HG02870 (cell line): ENCODE data around the gene C6orf120.

ENCODE experiments used
- ATAC-seq: cut with Tn5 transposase; IDR thresholded peaks from one replicate; pipeline ENCODE4 v1.9.1; 2021; ENCODE audit warnings: mild to moderate bottlenecking, moderate library complexity; ENCODE audit not compliant: unreplicated experiment

Gene C6orf120

DNA sequence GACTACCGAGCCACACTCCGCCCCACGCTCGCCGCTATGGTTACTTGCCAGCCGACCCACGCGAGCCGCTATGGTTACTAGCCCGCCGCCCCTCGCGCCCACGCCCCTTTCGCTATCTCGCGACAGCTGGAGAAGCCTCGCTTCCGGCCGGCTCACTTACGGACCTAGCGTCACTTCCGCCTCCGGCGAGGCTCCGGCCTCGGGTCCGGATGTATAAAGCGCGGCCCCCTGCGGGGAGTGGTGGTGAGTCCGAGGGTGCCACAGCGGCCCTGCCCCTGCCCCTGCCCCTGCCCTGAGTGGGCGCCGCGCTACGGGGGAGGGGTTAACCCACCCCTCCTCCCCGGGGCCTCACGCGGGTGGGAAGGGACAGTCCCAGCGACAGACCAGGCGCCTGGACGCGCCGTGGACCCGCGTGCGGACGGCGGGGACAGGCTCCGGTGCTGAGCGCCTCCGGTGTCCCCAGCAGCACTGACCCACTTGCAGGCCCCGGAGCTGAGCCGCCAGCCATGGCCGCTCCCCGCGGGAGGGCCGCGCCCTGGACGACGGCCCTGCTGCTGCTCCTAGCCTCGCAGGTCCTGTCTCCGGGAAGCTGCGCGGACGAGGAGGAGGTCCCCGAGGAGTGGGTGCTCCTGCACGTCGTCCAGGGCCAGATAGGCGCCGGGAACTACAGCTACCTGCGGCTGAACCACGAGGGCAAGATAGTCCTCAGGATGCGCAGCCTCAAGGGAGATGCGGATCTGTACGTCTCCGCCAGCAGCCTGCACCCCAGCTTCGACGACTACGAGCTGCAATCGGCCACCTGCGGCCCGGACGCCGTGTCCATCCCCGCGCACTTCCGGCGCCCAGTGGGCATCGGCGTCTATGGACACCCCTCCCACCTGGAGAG is at the start of gene C6orf120, which contains the start of gene WDR27:
Gene C6orf120 (plus strand): TSS at position 173 of the 886 bp plus-strand sequence. CDS start 334 bp downstream, at position 507.
Gene WDR27 (minus strand): TSS at position 76 of the 886 bp plus-strand sequence. CDS start 13,024 bp downstream, outside the sequence.
- ATAC-seq: peak; percentile 91

DNA sequence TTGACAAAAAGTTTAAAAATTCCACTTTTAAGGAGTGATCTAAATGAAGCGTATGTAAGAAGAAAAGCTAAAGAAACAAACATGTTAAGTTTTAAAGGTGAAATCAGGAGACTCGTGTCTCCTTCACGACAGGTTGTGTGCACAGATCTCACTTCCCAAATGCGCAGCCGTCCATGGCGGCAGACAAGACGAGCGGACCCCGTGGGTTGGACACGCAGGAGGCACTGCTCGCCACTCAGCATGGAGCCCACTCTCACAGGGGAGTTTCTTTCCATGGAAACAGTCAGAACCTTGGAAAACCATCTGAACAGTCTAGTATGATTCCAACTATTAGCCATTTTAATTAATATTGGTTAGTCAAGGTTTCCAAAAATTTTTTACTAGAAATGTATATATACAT is 49.0 kb upstream of the C6orf120 start:
- ATAC-seq: no peak

DNA sequence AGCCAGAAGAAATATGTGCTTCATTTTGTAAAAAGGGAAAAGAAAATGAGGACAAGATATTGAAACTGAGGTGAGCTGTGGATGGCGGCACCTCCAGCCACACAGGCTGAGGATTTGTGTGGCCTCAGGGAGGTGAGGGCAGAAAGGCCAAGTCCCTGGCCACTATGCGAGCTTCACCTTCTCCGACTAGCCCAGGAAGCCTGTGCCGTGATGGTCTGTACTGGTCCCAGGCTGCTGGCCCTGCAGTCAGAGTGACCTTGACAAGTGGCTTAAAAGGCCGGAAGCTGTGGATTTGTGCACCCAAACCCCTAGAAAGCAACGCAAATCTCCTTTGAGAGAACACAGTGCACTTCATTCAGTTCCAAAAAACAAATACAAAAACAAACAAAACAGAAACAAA is 48.2 kb upstream of the C6orf120 start:
- no peak for ATAC-seq

DNA sequence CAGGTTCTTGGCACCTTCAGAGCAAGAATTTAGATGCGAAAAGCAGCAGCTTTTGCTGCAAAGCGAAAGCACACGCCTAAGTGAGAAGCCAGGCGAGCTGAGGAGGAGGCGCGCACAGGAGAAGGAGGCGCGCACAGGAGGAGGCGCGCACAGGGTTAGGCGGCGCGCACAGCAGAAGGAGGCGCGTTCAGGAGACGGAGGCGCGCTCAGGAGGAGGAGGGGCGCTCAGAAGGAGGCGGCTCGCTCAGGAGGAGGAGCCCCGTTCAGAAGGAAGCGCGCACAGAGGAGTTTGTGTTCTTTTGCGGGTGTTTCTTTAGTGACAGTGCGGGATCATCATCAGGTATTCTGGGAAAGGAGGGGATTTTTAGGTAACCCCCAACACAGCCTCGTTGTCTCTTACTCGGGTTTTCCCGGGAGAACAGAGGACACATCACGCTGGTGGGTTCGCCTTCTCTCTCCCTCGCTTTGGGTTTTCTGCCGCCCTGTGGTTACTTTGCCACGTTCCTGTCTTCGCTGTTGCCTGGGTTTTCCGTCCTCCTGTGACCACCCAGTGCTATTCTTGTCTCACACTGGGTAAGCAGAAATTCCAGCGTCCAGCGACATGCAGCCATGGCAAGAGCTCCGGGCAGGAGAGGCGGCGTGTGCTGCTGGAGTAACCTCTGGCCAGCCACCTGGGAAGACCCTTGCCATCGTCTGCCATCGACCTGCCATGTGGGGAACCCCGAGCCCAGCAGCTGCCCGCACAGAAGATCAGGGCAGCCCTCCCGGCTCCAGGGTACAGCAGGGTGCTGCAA is 47.1 kb upstream of the C6orf120 start:
- ATAC-seq: peak; percentile 90

DNA sequence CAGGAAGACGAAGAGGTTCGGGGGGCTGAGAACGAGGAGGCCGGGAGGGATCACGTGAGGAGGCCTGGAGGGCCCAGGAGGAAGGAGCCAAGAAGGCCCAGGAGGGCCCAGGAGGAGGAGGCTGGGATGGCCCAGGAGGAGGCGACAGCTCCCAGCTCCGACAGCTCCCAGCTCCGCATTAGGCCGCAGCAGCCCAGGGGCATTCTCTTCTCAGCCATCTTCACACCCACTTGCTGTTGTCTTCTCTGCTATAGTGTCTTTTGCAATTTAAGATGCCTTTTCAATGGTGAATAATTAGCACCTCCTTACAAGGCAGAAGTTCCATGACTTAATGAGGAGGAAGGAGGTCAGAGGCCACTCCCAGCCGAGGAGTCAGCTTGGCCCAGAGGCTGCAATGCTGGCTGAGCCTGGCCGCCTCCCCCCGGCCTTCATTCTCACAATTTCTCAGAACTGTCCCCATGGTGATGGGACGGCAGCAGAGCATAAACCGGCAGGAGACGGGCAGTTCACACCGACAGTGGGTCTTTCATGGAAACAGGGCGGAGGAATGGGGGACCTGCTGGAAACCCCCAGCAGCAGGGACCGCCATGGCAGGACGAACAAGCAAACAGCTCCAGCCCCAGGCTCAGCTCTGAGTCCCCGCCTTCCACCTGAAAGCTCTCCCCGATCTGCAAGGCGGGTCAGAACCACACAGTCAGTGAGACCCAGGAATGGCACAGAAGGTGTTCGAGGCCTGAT is 45.2 kb upstream of the C6orf120 start:
- no peak for ATAC-seq

DNA sequence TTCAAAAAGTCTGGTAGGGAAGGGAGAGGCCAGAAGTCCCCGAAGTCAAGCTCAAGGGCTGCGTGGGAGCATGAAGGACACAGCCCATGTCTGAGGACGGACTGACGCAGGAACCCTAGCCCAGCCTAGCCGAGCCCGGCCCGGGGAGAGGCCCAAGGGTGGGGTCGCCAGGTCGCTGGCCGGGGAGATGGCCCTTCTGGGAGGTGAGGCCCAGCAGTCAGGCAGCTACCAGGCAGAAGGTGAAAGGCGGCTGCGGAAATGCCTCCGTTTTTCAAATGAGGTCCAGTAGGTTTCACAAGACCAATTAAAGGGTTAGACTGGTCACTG is 44.7 kb upstream of the C6orf120 start:
- no peak for ATAC-seq

DNA sequence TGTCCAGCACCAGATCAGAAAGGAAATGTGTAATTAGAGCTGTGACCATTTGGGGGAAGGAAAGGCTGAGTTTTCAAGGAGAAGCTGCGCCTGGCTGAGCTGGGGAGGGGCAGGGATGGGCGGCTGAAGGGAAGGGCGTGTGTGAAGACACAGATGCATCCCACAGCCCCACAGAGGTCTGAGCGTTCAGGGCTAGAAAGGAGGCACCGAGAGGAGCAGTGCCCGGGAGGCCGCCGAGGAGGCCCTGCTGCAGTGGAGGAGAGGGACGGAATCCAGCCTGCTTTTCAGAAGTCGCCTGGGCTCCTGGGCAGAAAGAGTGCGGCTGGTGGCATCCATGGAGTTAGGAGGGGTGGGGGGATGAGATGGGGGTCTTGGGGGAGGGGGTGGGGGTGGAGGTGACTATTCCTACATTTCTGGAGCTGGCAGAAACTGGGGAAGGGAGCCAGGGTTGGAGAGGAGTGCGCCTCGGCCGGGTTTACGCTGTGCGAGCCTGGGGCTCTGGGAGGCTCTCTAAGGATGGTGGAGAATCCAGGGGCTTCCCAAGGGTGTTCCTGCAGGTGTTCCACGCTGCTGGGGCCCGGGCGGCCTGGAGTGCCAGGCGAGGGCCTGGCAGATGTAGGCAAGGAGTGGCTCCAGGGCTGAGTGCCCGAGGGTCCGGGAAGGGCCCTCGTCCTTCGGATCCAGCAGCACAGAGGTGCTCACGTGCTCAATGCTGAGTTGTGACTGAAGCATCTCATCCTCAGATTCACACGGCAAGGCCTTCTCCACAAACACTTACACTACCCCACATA is 41.9 kb upstream of the C6orf120 start:
- ATAC-seq: no peak

DNA sequence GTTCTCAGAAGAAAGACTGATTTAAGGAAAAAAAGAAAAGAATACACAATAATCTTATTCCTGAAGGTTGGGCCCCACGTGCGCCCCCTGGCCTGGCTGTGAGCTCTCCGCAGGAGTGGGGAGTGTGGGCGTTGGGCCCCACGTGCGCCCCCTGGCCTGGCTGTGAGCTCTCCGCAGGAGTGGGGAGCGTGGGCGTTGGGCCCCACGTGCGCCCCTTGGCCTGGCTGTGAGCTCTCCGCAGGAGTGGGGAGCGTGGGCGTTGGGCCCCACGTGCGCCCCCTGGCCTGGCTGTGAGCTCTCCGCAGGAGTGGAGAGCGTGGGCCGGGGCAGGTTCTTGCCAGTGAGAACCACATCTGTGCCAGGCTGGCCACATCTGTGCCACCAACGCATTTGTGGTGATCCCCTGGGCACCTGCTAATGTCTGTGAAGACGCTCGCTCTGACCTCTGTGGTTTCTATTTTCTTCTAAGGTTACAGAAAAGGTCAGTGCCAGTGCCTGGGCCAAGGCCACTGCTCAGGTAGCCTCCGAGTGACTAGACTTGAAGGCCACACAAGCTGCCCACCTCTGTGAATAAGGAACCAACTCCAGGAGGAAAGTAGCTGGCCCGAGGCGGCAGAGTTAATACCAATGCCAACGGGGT is 41.1 kb upstream of the C6orf120 start:
- no peak for ATAC-seq

DNA sequence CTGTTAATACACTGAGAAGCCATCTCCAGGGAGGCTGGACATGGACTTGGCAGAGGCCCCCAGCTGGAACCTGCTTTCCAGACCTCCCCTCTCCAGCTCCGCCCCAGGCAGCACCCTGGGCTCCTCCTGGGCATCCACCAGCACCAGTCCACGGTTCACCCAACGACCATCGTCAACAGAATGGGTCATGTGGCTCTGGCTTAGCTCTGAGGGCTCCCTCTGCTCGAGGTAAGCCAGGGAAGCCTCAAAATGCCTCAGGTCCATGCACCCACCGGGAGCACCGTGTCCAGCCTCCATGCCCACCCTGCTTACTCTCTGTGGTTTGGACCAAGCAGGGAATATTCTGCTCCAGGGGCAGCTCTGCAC is 40.6 kb upstream of the C6orf120 start:
- ATAC-seq: no peak

DNA sequence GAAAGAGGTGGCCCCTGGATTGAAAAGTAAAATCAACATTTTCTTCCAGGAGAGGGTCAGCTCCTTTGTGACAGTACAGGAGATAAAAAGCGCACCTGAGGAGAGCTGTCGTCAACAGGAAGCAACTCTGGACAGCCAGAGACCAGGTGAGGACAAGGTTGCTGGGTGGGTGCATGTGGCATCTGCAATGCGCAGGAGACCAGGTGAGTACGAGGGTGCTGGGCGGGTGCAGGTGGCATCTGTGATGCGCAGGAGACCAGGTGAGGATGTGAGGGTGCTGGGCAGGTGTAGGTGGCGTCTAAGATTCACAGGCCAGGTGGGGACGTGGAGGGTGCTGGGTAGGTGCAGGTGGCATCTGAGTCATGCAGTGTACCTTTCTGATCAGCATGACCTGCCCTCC is 38.5 kb upstream of the C6orf120 start:
- no peak for ATAC-seq

DNA sequence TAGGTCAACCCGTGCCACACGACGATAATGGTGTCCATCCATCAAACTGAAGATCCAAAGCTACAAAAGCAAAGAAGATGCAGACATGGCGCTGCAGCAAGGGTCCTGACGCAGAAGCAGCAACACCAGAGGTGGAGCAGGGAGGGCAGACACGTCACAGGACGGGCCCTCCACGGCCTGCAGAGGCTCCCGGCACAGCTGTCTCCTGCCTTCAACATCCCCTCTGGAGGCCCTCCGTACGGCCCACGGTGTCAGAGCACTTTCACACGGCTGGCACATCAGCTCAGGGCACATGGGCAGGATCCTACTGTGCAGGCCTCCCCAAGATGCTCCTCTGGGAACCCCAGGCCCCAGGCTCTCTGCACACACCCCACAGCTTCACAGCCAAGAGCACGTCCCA is 37.7 kb upstream of the C6orf120 start:
- ATAC-seq: no peak

DNA sequence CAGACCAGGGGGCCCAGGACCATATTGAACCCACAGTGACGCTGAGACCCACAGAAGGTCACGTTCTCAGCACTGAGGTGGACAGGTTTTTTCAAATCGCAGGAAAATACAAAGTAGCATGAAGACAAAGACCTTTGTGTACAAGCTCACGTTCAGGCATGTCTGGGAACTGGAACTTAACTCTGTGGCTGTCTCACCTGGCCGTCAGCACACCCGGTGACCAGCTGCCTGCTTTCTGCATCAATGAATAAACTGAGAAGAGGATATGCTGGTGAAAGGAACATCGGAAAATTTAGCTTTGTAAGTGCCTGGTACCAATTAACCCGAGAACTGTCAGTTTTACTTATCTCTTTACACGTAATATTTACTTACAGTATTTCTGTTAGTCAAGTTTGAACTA is 36.6 kb upstream of the C6orf120 start:
- no peak for ATAC-seq

DNA sequence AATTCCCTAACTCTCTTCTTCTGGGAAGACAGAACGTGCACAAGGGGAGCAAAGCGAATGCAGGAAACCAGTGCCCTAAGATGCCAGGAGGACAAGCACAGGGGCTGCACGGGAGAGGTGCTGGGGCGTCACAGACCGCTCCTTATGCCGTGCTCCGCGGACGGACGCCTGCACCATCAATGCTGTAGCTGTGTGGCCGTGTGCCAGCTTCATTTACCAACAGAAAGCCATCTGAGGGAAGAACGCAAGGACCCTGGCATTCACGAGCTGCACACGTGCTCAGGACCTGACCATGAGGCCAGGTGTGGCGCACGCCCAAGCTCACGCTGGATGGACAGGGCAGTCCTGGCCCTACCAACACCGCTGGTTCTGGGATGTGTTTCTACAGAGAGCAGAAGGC is 35.5 kb upstream of the C6orf120 start:
- no peak for ATAC-seq

DNA sequence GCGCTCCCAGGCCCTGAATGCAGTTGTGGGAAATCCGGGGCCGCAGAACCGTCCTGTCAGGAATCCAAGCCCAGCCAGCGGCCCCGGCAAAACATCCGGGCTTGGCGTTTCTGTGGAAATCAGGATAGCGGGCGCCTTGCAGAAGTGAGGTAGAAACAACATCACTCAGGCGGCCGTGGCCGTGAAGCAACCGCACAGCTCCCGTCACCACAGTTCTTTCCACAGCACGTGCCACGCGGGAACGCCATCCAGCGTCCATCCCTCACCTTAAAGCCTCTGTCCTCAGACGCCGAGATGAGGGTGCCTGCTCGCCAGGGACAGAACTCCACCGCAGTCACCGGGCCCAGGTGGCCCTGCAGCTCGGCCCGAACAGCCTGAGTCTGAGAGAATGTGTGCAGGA is 34.2 kb upstream of the C6orf120 start:
- no peak for ATAC-seq

DNA sequence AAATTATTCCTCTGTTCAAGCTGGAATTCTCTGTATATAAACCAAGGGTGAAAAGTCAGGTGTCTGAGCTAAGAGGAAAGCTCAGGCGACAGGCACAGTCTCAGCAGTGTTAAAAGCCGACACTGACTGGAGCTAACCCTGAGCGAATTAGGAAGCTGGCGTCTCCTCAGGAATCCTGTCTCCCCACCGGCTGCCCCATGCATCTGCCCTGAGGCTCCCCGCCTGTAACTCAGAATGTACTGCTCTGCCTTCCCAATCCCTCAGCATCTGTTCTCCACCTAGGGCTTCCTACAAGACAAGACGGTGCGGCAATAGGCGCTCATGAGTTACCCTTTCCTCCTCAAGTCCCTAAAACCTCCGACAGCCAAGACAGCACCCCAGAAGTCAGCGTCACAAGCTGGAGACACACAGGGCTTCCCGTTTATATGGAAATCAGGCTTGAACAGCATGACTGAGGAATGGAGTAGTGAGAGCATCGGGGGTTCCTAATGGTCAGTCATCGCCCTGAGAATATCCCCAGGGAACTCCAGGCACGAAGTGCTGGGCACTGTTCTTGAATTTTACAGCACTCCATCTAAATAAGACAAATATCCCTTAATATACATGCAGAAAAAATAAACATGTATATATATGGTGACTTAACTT is 33.6 kb upstream of the C6orf120 start:
- ATAC-seq: no peak

DNA sequence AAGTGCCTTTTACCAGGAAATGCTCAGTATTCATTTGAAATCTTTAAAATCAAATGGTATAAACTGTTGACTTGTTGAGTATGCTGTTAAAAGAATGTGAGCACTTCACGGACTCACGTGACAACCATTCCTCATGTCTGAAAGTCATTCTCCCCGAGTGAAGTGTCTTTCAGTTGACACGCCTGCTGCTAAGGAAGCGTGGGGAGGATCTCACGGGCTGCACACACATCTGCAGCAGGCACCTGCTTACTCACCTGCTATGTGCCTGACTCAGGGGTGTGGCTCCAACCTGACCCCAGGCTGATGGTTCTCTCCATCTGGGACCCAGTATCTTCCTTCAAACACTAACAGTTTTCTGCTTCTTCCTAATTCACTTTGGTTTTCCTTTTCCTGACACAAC is 32.8 kb upstream of the C6orf120 start:
- ATAC-seq: no peak

DNA sequence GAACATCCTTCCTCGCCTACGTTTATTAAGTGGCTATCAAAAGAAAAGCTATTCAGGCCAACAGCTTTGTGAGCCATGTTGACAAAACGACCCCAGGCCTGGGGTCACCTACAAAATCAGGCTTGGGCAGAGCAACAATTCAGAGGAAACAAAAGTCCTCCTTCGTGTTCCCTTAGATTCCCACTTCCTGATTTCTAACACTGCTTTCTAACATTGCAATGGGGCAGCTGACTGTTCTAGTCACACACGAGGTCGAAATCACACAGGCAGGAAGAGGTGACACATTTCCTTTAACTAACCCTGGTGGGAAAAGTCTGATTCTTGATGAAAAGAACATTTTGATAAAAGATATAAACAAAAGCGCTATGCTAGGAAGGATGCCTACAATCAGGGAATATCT is 32.0 kb upstream of the C6orf120 start:
- ATAC-seq: no peak

DNA sequence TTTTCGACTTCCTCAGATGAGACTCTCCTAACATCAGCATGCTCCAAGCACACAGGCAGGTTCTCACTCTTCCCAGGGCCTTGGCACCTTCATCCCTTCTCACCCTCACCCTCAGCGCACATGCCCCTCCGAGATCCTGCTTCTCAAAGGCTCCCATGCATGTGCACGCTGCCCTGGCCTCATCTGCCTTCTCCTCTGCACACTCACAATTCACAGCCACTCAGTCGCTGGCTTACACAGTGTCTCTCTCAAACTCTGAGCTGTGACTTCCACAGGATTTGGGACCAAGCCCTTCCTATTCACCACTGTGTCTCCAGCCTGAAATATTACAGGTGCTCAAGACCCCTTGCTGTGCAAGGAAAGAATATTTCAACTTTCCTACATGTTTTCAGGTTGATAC is 30.4 kb upstream of the C6orf120 start:
- no peak for ATAC-seq

DNA sequence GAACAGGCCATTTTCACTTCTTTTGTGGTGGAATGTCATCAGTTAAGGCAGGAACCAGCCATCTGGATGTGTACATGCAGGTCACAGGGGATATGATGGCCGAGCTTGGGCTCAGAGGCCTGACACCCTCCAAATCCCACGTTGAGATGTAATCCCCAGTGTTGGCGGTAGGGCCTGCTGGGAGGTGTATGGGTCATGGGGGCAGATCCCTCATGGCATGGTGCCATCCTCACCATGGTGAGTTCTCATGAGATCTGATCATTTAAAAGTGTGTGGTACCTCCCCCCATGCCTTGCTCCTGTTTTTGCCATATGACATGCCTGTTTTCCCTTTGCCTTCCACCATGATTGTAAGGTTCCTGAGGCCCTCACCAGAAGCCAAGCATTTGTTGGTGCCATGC is 26.9 kb upstream of the C6orf120 start:
- no peak for ATAC-seq

DNA sequence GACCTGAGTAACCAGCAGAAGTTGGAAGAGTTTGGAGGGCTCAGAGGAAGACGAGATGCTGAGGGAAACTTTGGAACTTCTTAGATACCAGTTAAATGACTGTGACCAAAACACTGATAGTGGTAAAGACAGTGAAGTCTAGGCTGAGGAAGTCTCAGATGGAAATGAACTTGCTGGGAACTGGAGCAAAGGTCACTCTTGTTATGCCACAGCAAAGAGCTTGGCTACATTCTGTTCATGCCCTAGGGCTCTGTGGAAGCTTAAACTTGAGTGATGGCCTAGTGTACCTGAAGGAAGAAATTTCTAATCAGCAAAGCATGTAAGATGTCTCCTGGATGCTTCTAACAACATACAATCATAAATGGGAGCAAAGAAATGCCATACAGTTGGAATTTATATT is 24.8 kb upstream of the C6orf120 start:
- no peak for ATAC-seq
